WI38 (cell line): ENCODE measurements around the gene CCDC88C.

Experiments
- H3K4me3 ChIP-seq: 2 replicates; pipeline ENCODE4 v1.5.1; 2011; ENCODE audit warnings: low read depth, mild to moderate bottlenecking, control low read depth, low read length
- TF ChIP-seq, protein P1 (sequence below): IDR thresholded peaks from 2 replicates; pipeline ENCODE4 v1.5.1; 2012; ENCODE audit warnings: low read depth, mild to moderate bottlenecking, control low read depth, low read length

Gene CCDC88C

DNA sequence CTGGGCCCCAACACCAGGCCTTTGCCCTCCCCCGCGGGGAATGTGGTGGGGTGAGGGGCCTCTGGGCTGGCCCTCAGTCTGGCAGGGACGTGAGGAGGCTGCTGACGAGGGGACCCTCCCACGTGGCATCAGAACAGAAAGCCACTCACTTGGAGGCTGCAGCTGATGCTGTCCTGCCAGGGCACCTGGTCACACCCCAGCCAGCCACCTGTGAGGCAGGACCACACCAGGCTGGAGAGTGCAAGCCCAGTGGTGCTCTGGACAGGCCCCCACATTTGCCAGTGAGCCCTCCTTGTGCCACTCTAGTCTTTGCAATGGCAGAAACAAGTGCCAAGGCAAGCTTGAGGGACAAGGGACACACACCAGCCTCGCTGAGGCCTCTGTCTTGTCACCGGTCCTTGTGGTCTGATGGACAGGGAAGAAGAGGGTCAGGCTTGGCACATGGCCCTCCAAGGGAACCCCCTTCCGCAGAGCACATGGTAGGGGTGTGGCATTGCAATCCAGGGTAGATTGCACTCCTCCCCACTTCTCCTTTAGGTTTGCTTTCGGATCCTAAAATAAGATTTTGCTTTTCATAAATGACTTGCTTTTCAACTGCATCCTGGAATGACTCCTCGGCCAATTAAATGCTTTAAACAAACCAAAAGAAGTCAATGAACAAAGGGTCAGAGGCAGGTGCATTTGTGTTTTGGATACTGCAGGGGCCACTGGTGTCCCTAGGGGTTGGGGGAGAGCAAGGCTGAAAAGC, 53.7 kb downstream of the CCDC88C start:
- no peak overlapping the region for H3K4me3 ChIP-seq
- TF ChIP-seq, protein P1, sequence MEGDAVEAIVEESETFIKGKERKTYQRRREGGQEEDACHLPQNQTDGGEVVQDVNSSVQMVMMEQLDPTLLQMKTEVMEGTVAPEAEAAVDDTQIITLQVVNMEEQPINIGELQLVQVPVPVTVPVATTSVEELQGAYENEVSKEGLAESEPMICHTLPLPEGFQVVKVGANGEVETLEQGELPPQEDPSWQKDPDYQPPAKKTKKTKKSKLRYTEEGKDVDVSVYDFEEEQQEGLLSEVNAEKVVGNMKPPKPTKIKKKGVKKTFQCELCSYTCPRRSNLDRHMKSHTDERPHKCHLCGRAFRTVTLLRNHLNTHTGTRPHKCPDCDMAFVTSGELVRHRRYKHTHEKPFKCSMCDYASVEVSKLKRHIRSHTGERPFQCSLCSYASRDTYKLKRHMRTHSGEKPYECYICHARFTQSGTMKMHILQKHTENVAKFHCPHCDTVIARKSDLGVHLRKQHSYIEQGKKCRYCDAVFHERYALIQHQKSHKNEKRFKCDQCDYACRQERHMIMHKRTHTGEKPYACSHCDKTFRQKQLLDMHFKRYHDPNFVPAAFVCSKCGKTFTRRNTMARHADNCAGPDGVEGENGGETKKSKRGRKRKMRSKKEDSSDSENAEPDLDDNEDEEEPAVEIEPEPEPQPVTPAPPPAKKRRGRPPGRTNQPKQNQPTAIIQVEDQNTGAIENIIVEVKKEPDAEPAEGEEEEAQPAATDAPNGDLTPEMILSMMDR, result no peak

DNA sequence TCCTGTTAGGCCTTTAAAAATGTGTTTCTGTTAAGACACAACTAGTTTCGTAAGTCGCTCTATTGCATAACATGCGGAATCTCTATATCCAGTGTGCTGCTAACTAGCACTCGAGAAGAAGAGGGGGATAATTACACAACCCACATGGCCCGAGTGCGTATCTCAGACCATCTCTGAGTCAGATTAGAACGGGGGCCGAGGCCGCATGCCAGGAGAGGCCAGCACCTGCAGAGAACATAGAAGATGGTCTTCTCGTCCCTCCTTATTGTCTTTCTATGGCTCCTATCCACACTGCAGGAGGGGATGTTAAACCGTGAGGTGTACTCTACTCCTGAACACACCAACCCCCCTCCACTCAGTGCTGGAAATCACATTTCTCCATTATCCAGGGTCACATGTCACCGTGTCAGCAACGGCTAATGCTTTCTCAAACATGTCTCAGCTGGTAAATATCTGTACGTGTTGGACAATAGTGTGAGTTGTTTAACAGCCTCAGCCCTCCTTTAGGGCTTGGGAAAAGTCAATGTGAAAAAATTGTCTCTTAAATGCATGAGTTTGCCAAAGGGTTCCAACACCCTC, 56.3 kb downstream of the CCDC88C start:
- TF ChIP-seq, protein P1, result no peak

DNA sequence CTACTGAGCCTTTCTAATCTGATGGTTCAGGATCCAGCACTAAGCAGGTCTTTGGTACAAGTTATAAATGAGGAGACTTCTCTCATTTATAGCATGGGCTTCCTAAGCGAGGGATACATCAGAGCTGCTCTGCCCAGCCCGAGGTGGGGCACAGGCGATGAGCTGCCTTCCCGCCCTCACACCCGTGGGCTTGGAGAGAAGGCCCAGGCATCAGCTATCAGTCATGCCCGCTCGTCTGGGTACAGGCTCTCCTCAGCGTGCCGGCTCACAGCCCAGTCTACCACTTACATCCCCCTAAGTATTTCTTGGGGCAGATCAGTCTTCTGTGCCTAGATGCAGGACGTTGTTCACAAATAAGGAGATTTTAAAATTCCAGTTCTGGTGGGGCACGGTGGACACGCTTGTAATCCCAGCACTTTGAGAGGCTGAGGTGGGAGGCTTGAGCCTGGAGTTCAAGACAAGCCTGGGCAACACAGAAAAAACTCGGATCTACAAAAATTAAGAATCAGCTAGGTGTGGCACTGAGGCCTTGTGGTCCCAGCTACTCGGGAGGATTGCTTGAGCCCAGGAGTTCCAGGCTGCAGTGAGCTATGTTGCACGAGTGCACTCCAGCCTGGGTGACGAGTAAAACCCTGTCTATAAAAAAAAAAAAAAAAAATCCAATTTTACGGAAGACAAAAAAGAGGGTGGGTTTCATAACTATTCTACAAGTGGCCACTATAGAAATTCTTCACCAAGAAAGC, 57.0 kb downstream of the CCDC88C start:
- TF ChIP-seq, protein P1, result no peak
- H3K4me3 ChIP-seq, result no peak overlapping the region

More for the DNA sequence above, 56.3 kb downstream of the CCDC88C start:
- H3K4me3 ChIP-seq, result no peak overlapping the region

DNA sequence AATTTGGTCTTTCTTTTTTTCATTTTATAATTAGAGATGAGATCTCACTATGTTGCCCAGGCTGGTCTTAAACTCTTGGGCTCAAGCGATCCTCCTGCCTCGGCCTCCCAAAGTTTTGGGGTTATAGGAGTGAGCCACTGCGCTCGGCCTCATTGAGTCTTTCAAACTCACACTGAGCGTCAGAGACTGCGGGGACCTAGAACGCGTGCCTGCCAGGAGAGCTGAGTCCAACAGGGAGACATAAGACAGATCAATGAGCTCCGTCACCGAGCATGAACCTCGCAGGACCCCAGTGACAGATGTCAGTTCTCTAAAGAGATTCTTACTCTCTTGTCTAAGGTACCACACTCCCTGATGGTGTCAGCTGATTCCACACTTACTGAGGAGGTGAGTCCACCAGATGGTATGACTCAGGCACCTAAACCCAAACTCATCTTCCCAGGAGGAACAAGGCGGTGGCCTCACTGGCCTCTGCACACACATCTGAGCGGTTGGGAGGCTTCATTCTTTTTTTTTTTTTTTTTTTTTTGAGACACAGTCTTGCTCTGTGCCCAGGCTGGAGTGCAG, 58.9 kb downstream of the CCDC88C start:
- TF ChIP-seq, protein P1, result no peak

DNA sequence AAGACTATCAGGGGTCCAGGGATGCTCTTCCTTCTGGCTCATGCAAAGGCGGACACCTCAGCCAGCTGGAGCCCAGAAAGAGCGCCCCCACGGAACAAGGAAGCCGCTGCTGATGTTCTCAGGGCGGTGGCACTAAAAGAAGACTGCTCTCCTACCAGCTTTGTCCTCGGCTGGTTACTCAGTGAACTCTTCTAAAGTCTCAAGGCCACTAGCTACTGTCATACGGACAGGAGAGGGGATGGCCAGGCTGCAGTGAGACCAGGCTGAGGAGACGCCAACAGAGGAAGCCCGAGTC, 59.6 kb downstream of the CCDC88C start:
- TF ChIP-seq, protein P1, result no peak
- H3K4me3 ChIP-seq, result no peak overlapping the region

More for the DNA sequence above, 58.9 kb downstream of the CCDC88C start:
- no peak overlapping the region for H3K4me3 ChIP-seq

DNA sequence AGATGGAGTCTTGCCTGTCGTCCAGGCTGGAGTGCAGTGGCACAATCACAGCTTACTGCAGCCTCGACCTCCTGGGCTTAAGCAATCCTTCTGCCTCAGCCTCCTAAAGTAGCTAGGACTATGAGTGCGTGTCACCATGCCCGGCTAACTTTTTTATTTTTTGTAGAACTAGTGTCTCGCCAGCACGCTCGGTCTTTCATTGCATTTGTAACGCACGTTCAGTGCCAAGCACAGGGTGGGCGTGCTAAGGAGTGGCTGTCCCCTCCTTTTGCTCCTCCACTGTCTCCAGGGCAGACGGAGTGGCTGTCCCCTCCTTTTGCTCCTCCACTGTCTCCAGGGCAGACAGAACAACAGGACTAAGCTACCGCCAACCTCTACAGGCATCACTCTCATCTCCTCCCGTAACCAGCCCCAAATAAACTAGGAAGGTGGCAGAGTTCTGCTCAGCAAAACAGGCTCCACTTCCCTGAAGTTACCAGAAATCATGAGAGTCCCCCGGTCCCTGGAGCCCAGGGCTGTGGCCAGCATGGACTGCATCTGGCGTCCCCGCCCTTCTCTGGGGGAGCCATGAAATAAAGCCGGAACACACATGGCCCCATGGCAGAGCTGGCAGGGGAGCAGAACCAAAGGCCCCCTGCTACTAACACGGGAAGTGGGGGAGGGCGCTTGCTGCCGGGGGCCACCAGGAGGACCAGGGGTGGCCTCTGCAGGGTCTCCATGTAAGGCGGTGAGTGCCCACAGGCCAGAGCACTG, 60.2 kb downstream of the CCDC88C start:
- no peak overlapping the region for H3K4me3 ChIP-seq
- TF ChIP-seq, protein P1, result no peak
